Karpas-422 (cell line): ENCODE data around the gene PXN. TPM values are rescaled to one million over a fixed set of nuclear protein-coding genes. Genes with fewer than 3 reads are reported as not detected.
"Not testable (repeated sequence)": the region's sequence is repeated elsewhere in the genome, so short reads cannot be mapped to it uniquely, and the experiment has no call there.

Experiments
- DNase-seq: peaks from one replicate; pipeline ENCODE4 v3.0.0-alpha.2; 2015
- H2AFZ ChIP-seq: fragments of 200-600 bp; sonication (generic); 2 replicates; pipeline ENCODE4 v1.6.1; 2014; ENCODE audit warnings: antibody characterized with exemption, low read length, mixed read lengths
- H3K27ac ChIP-seq: fragments of 200-600 bp; sonication (generic); 2 replicates; pipeline ENCODE4 v1.5.1; 2014; ENCODE audit warnings: mild to moderate bottlenecking, low read length, moderate library complexity
- H3K27me3 ChIP-seq: fragments of 200-600 bp; sonication (generic); 2 replicates; pipeline ENCODE4 v1.6.1; 2014; ENCODE audit warnings: low read length, mixed read lengths
- H3K36me3 ChIP-seq: fragments of 200-600 bp; sonication (generic); 2 replicates; pipeline ENCODE4 v1.6.1; 2014; ENCODE audit warnings: low read length, mixed read lengths; ENCODE audit not compliant: insufficient read depth
- H3K4me1 ChIP-seq: fragments of 200-600 bp; sonication (generic); 2 replicates; pipeline ENCODE4 v1.6.1; 2014; ENCODE audit warnings: mild to moderate bottlenecking, low read length, mixed read lengths
- H3K4me2 ChIP-seq: fragments of 200-600 bp; sonication (generic); 2 replicates; pipeline ENCODE4 v1.6.1; 2014; ENCODE audit warnings: low read length, low read depth, mild to moderate bottlenecking; ENCODE audit not compliant: poor library complexity, severe bottlenecking
- H3K4me3 ChIP-seq: fragments of 200-600 bp; sonication (generic); 2 replicates; pipeline ENCODE4 v1.5.1; 2014; ENCODE audit warnings: mild to moderate bottlenecking, antibody characterized with exemption, low read length, mixed read lengths
- H3K79me2 ChIP-seq: fragments of 200-600 bp; sonication (generic); 2 replicates; pipeline ENCODE4 v1.6.1; 2014; ENCODE audit warnings: mild to moderate bottlenecking, low read length, mixed read lengths
- H3K9ac ChIP-seq: fragments of 200-600 bp; sonication (generic); 2 replicates; pipeline ENCODE4 v1.6.0; 2014; ENCODE audit warnings: low read length
- H3K9me2 ChIP-seq: fragments of 200-600 bp; sonication (generic), shearing (Covaris generic); replicated peaks from 2 replicates; pipeline ENCODE4 v1.6.0; 2014; ENCODE audit warnings: mild to moderate bottlenecking, low read length, moderate library complexity; ENCODE audit not compliant: insufficient read depth
- H3K9me3 ChIP-seq: fragments of 300-700, 200-600 bp; sonication (generic); 2 replicates; pipeline ENCODE4 v1.6.1; 2014; ENCODE audit warnings: low read length, mixed read lengths
- H4K20me1 ChIP-seq: fragments of 200-600 bp; sonication (generic); 2 replicates; pipeline ENCODE4 v1.6.1; 2014; ENCODE audit warnings: mild to moderate bottlenecking, antibody characterized with exemption, low read length, low read depth; ENCODE audit not compliant: insufficient read depth
- total RNA-seq: library from RNA; depleted of rRNA; stranded (reverse); fragments of >200 nt; shearing (Covaris generic); gene quantifications from 2 replicates; pipeline ENCODE4 v1.2.3, GENCODE V29; 2014; ENCODE audit warnings: low replicate concordance

The PXN gene
- total RNA-seq, 1 experiment from 2014 or later = 2.5 TPM

- H3K36me3 ChIP-seq, H4K20me1 ChIP-seq, H3K79me2 ChIP-seq: not testable (repeated sequence)
Observed at GRCh38 chr12:120213182-120213581, 52.3 kb downstream of the PXN start.

GRCh38 chr12:120212301-120212700 is 53.2 kb downstream of the PXN start:
- H4K20me1 ChIP-seq = no peaks in the 10 kb centered on the region
- H3K36me3 ChIP-seq = no peaks in the 10 kb centered on the region
- H3K27me3 ChIP-seq = no peaks in the 10 kb centered on the region
- H3K9me3 ChIP-seq = no peaks in the 10 kb centered on the region
- H3K9me2 ChIP-seq = no peaks in the 10 kb centered on the region
- H3K9ac ChIP-seq = no peak overlapping the region
- no peaks in the 10 kb centered on the region for H3K79me2 ChIP-seq
- no peak overlapping the region for H3K4me3 ChIP-seq
- no peak for DNase-seq
- no peak overlapping the region for H3K4me2 ChIP-seq
- no peaks in the 10 kb centered on the region for H3K4me1 ChIP-seq
- H2AFZ ChIP-seq = no peak overlapping the region
- H3K27ac ChIP-seq = no peak overlapping the region

More at GRCh38 chr12:120213182-120213581, 52.3 kb downstream of the PXN start:
- not testable (repeated sequence) for H3K4me2 ChIP-seq, H3K27ac ChIP-seq, H3K9me3 ChIP-seq, H3K9ac ChIP-seq, H3K9me2 ChIP-seq, H2AFZ ChIP-seq, H3K27me3 ChIP-seq, H3K4me1 ChIP-seq, H3K4me3 ChIP-seq, DNase-seq

GRCh38 chr12:120211904-120212283 is 53.6 kb downstream of the PXN start:
- no peaks in the 10 kb centered on the region for H3K4me1 ChIP-seq
- no peaks in the 10 kb centered on the region for H3K9me2 ChIP-seq
- no peaks in the 10 kb centered on the region for H4K20me1 ChIP-seq
- H2AFZ ChIP-seq = no peak overlapping the region
- DNase-seq = no peak
- H3K4me3 ChIP-seq = no peak overlapping the region
- H3K36me3 ChIP-seq = no peaks in the 10 kb centered on the region
- H3K4me2 ChIP-seq = no peak overlapping the region
- no peak overlapping the region for H3K9ac ChIP-seq
- no peaks in the 10 kb centered on the region for H3K9me3 ChIP-seq
- H3K79me2 ChIP-seq = no peaks in the 10 kb centered on the region
- no peak overlapping the region for H3K27ac ChIP-seq
- no peaks in the 10 kb centered on the region for H3K27me3 ChIP-seq

GRCh38 chr12:120211243-120211903 is 54.2 kb downstream of the PXN start:
- Histone ChIP-seq H3K4me3 (no peak overlapping the region), H3K9ac (no peak overlapping the region), H3K9me2 (no peaks in the 10 kb centered on the region), H3K27ac (no peak overlapping the region), H3K4me2 (no peak overlapping the region), H3K79me2 (no peaks in the 10 kb centered on the region), H2AFZ (no peak overlapping the region), H3K27me3 (no peaks in the 10 kb centered on the region), H3K4me1 (no peaks in the 10 kb centered on the region), H3K36me3 (no peaks in the 10 kb centered on the region), H4K20me1 (no peaks in the 10 kb centered on the region), H3K9me3 (no peaks in the 10 kb centered on the region)
- no peak for DNase-seq

DNA sequence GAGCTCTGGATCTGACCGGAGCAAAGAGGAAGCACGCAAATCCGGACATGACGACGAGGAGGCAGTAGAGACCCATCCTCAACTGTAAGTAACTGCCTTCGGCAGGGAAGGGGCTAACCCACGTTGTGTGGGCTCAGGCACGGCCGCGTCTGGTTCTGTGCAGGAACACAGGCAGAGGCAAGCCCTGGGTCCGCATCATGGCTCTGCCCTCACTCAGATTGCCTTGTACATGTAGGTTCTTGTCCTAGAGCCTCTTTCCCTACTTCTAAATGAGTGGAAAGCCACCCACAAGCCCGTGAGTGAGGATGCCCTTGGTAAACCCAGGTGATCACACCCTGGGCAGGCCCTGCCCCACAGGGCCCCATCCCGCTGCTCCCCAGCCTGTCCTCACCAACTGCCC is 55.7 kb downstream of the PXN start:
- H2AFZ ChIP-seq = no peak overlapping the region
- no peak overlapping the region for H3K27ac ChIP-seq
- H3K4me1 ChIP-seq = no peaks in the 10 kb centered on the region
- no peak overlapping the region for H3K4me2 ChIP-seq
- H3K4me3 ChIP-seq = no peak overlapping the region
- H3K9ac ChIP-seq = no peak overlapping the region
- H3K27me3 ChIP-seq = no peaks in the 10 kb centered on the region
- no peaks in the 10 kb centered on the region for H3K36me3 ChIP-seq
- no peaks in the 10 kb centered on the region for H3K79me2 ChIP-seq
- no peaks in the 10 kb centered on the region for H4K20me1 ChIP-seq
- no peaks in the 10 kb centered on the region for H3K9me3 ChIP-seq
- no peaks in the 10 kb centered on the region for H3K9me2 ChIP-seq
- DNase-seq = no peak

- no peak for DNase-seq
- Histone ChIP-seq H4K20me1 (no peaks in the 10 kb centered on the region), H3K4me2 (no peak overlapping the region), H2AFZ (no peak overlapping the region), H3K79me2 (peaks cover 6% of the 10 kb centered on the region), H3K4me1 (no peaks in the 10 kb centered on the region; the same call in 1 of the 2 replicates), H3K36me3 (no peaks in the 10 kb centered on the region), H3K9ac (no peak overlapping the region), H3K27ac (no peak overlapping the region), H3K27me3 (no peaks in the 10 kb centered on the region), H3K9me2 (no peaks in the 10 kb centered on the region), H3K4me3 (no peak overlapping the region), H3K9me3 (no peaks in the 10 kb centered on the region)
Observed at GRCh38 chr12:120207227-120207626, 58.3 kb downstream of the PXN start.

DNA sequence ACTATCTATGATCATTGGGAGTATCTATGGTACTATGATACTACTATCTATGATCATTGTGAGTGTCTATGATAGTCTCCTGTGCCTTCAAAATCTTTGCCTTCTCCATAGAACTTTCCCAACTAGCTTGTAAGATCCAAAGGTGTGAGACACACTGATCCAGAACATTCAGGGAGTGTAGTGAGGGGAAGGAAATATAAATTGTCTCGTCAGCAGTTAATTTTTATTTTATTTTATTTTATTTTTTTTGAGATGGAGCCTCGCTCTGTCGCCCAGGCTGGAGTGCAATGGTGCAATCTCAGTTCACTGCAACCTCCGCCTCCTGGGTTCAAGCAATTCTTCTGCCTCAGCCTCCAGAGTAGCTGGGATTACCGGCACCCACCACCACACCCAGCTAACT is 58.7 kb downstream of the PXN start:
- H3K9ac ChIP-seq, DNase-seq, H3K79me2 ChIP-seq, H3K27ac ChIP-seq, H4K20me1 ChIP-seq, H3K9me2 ChIP-seq, H3K4me3 ChIP-seq, H3K4me1 ChIP-seq, H3K4me2 ChIP-seq, H2AFZ ChIP-seq, H3K27me3 ChIP-seq, H3K9me3 ChIP-seq, H3K36me3 ChIP-seq: not testable (repeated sequence)

DNA sequence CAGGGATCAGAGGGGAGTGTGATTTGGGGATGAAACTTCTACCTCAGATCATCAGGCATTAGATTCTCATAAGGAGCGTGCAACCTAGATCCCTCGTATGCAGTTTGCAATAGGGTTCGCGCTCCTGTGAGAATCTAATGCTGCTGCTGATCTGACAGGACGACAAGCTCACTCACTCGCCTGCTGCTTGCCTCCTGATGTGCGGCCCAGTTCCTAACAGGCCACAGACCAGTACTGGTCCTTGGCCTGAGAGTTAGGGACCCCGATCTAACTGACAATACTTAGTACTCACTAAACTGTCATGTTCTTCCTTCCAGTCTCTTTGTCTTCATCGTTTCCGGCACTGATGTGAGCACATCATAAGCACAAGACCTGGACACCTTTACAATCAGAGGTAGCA is 59.3 kb downstream of the PXN start:
- no peak overlapping the region for H3K27ac ChIP-seq
- H3K9me2 ChIP-seq = no peaks in the 10 kb centered on the region
- peaks cover 8% of the 10 kb centered on the region for H3K79me2 ChIP-seq
- H3K9me3 ChIP-seq = no peaks in the 10 kb centered on the region
- no peak overlapping the region for H3K9ac ChIP-seq
- no peak overlapping the region for H3K4me3 ChIP-seq
- H2AFZ ChIP-seq = no peak overlapping the region
- DNase-seq = no peak
- peaks cover 3% of the 10 kb centered on the region; the same call in 1 of the 2 replicates for H3K4me1 ChIP-seq
- no peak overlapping the region for H3K4me2 ChIP-seq
- no peaks in the 10 kb centered on the region for H4K20me1 ChIP-seq
- no peaks in the 10 kb centered on the region for H3K27me3 ChIP-seq
- H3K36me3 ChIP-seq = no peaks in the 10 kb centered on the region
